ENCODE data around the gene TRIP10. TPM values are rescaled to one million over a fixed set of nuclear protein-coding genes. Genes with fewer than 3 reads are reported as not detected.

Gene TRIP10
- total and polyA plus RNA-seq, 2 of the 8 experiments (the other 6 are each of a cell fraction or from before 2014, with no cell fraction given), result 27.8 to 69.5 TPM

- no peak for TF ChIP-seq CTCF (IDR thresholded peaks at IDR 0.05; ENCODE audit: control extremely low read depth in 1 of 3, insufficient read depth in 1 of 3, low read depth in 1 of 3, low read length in 3 of 3)
Measured at GRCh38 chr19:6791237-6791636, 51.8 kb downstream of the TRIP10 start (continued).
